Endothelial cell of umbilical vein (primary cell): ENCODE results near the gene RAB40AL. TPM values are rescaled to one million over a fixed set of nuclear protein-coding genes. Genes with fewer than 3 reads are reported as not detected.

Source experiments
- BruUV-seq: library from RNA; stranded (reverse); fragments of 400-500 nt; replicated peaks from 2 replicates; lab custom pipeline; 2021; lab: Mats Ljungman, UMichigan
- CTCF ChIA-PET: fragments of 300-600, 350-600 bp; sonication (Branson Sonifier 250); formaldehyde crosslinking; loops from one replicate; lab custom pipeline; 2021; ENCODE audit warnings: antibody characterized with exemption, inconsistent platforms; lab: Charles Lee
- POLR2A ChIA-PET: fragments of 300-600, 350-600 bp; sonication (Branson Sonifier 250); formaldehyde crosslinking; loops from one replicate; lab custom pipeline; 2021; ENCODE audit warnings: antibody characterized with exemption, inconsistent platforms; lab: Charles Lee
- DNase-seq: peaks from one replicate; pipeline ENCODE4 v3.0.0-alpha.2; 2011; ENCODE audit warnings: low read depth, low spot score
- FAIRE-seq: peaks from 2 replicates; lab custom pipeline; 2011; peaks lifted over from hg19 to GRCh38; lab: Jason Lieb, UNC
- H2AFZ ChIP-seq: 2 replicates; pipeline ENCODE4 v1.6.0; 2012; ENCODE audit warnings: low read depth, low read length, control low read depth, inconsistent platforms
- H3K27ac ChIP-seq: 2 replicates; pipeline ENCODE4 v1.5.1; 2011; ENCODE audit warnings: low read depth, mild to moderate bottlenecking, control low read depth, low read length, moderate library complexity; ENCODE audit not compliant: insufficient read depth
- H3K27me3 ChIP-seq, 2 experiments: 2 replicates each; pipeline versions ENCODE4 v1.6.0 to v1.6.1; 2011; ENCODE audit warnings: low read length in 2 of 2, mixed read lengths in 1 of 2; ENCODE audit not compliant: control insufficient read depth in 2 of 2, insufficient read depth in 2 of 2
- H3K36me3 ChIP-seq, 2 experiments: 2 replicates in 1 of 2; 3 replicates in 1 of 2; pipeline ENCODE4 v1.5.1; 2011; ENCODE audit warnings: low read length in 2 of 2, mild to moderate bottlenecking in 1 of 2, moderate library complexity in 1 of 2; ENCODE audit not compliant: control insufficient read depth in 2 of 2, insufficient read depth in 2 of 2; ENCODE audit errors: extremely low read depth in 1 of 2
- H3K4me1 ChIP-seq: 3 replicates; pipeline ENCODE4 v1.5.1; 2011; ENCODE audit warnings: mild to moderate bottlenecking, low read length; ENCODE audit not compliant: control insufficient read depth, insufficient read depth; ENCODE audit errors: extremely low read depth
- H3K4me2 ChIP-seq: 2 replicates; pipeline ENCODE4 v1.6.1; 2011; ENCODE audit warnings: low read length, control low read depth, mixed read lengths; ENCODE audit not compliant: insufficient read depth
- H3K4me3 ChIP-seq, 3 experiments: fragments of 200-600 bp in 1 of 3; sonication (generic), shearing (Covaris generic) in 1 of 3; replicated peaks in 1 of 3; 2 replicates each; pipeline ENCODE4 v1.5.1; 2011 to 2016; ENCODE audit warnings: control low read depth in 3 of 3, low read length in 3 of 3, mild to moderate bottlenecking in 2 of 3, inconsistent platforms in 1 of 3, low read depth in 1 of 3, moderate library complexity in 1 of 3; ENCODE audit not compliant: insufficient read depth in 1 of 3
- H3K79me2 ChIP-seq: 2 replicates; pipeline ENCODE4 v1.6.0; 2012; ENCODE audit warnings: low read length, inconsistent platforms; ENCODE audit not compliant: control insufficient read depth, insufficient read depth
- H3K9ac ChIP-seq: replicated peaks from 2 replicates; pipeline ENCODE3; 2011; ENCODE audit warnings: low read length, control low read depth; ENCODE audit not compliant: insufficient read depth; ENCODE audit errors: extremely low read depth
- H3K9me1 ChIP-seq: replicated peaks from 3 replicates; pipeline ENCODE4 v1.6.0; 2011; ENCODE audit warnings: mild to moderate bottlenecking, low read length; ENCODE audit not compliant: control insufficient read depth, insufficient read depth; ENCODE audit errors: extremely low read depth
- H3K9me3 ChIP-seq: replicated peaks from 2 replicates; pipeline ENCODE4 v1.5.1; 2012; ENCODE audit warnings: low read length, inconsistent platforms; ENCODE audit not compliant: control insufficient read depth, insufficient read depth
- H4K20me1 ChIP-seq: replicated peaks from 2 replicates; pipeline ENCODE3; 2011; ENCODE audit warnings: mild to moderate bottlenecking, low read length; ENCODE audit not compliant: control insufficient read depth, insufficient read depth; ENCODE audit errors: extremely low read depth
- GATA2 ChIP-seq: IDR thresholded peaks from 2 replicates; pipeline ENCODE4 v1.7.0; 2011; ENCODE audit warnings: low read depth, mild to moderate bottlenecking, moderate library complexity, mixed read lengths, low read length; ENCODE audit not compliant: insufficient read length, insufficient read depth
- JUN ChIP-seq: IDR thresholded peaks from 2 replicates; pipeline ENCODE4 v1.6.1; 2011; ENCODE audit warnings: borderline replicate concordance, low read depth; ENCODE audit not compliant: insufficient read length, insufficient read depth
- POLR2A ChIP-seq: IDR thresholded peaks from 2 replicates; pipeline ENCODE4 v1.6.1; 2012; ENCODE audit warnings: low read depth, mild to moderate bottlenecking, control low read depth, low read length
- POLR2AphosphoS5 ChIP-seq: IDR thresholded peaks from 2 replicates; pipeline ENCODE4 v1.6.1; 2012; ENCODE audit warnings: low read depth, mild to moderate bottlenecking, control low read depth, low read length, moderate library complexity; ENCODE audit not compliant: insufficient read depth
- dilution Hi-C: fragments of 300-500 bp; cut with MboI; formaldehyde crosslinking; loops from one replicate; pipeline ENCODE4 v1.15.0; 2019; ENCODE audit warnings: low sequenced_read_pairs; ENCODE audit not compliant: extremely low pct_ligation_motif_present
- intact Hi-C: fragments of 100-400 bp; cut with micrococcal nuclease; formaldehyde crosslinking; loops from one replicate; pipeline ENCODE4 v1.10.0; 2022
- polyA plus RNA-seq, 4 experiments: library from polyadenylated mRNA; depleted of rRNA in 3 of 4; stranded (reverse) in 3 of 4; unstranded in 1 of 4; fragments of >200 nt; gene quantifications; 2 replicates each; pipeline versions ENCODE4 v1.2.1 to v1.2.3, GENCODE V29; 2011 to 2012; ENCODE audit warnings: missing spikeins in 1 of 4
- total RNA-seq: library from RNA; stranded (reverse); gene quantifications from 2 replicates; pipeline ENCODE4 v1.2.3, GENCODE V29; 2021
- TF ChIP-seq, protein P1 (sequence below), 2 donors: IDR thresholded peaks; 1 replicate in 1 of 2; 2 replicates in 1 of 2; pipeline ENCODE4 v1.5.1; 2011; ENCODE audit warnings: low read length in 2 of 2, mild to moderate bottlenecking in 2 of 2, moderate library complexity in 2 of 2, control low read depth in 1 of 2, inconsistent platforms in 1 of 2, low read depth in 1 of 2; ENCODE audit not compliant: insufficient read depth in 1 of 2; ENCODE audit errors: extremely low read depth in 1 of 2

Gene RAB40AL
- total and polyA plus RNA-seq, 2 donors (not counting 3 experiments of a cell fraction or from before 2014, with no cell fraction given) = 0.68 to 1.4 TPM

DNA sequence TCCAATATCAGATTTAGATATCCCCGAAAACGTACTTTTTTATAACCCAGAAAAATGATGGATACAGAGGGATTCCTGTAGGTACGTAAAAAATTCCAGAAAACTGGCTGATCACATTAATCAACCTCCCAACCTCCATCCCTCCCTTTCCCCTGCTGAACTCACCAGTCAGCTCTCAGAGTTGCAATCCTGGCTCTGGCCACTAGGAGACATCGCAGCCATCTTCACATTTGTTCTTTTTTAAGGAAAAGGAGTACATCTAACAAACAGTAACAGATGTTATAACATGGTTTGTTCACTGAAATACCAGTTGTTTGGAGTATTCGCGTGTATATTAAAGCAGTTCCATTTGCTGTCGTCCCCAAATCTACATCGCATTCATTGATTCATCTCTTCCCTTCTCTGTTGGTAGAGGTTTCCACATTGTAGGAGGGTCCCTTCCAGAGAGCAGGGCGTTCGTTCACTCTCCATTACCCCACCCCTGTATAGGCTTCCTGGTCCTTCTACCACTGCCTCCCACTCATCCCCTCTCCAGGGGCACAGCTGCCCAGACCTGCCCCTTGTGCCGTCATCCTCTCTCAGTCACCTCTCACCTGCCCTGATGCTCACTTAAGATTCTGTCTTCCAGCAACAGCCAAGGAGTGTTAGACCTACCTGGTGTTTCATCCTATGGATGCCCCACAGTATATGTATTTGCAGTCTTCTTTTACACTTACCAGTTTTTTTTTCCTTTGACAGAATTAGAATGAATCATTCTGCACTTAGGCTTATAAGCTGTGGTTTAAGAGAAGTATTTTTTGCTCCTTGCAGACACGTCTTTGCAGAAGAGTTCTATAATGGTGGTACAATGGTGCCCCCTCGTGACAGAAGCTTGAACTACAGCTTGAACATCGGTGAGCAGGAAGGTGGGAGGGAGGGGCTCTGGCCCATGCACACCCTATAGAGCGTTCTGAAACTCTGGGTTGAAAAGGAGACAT lies 36.8 kb upstream of the RAB40AL start:
- Histone ChIP-seq H4K20me1 (no peaks in the 10 kb centered on the region), H3K36me3 (no peaks in the 10 kb centered on the region), H3K27ac (no peak overlapping the region), H3K79me2 (no peaks in the 10 kb centered on the region), H2AFZ (no peak overlapping the region), H3K9me3 (no peaks in the 10 kb centered on the region), H3K9ac (no peak overlapping the region), H3K4me1 (no peaks in the 10 kb centered on the region), H3K4me2 (no peak overlapping the region), H3K27me3 (no peaks in the 10 kb centered on the region), H3K4me3 (no peak overlapping the region), H3K9me1 (no peaks in the 10 kb centered on the region)
- intact Hi-C loops (loop anchor here (10.0 kb wide), 1 partner anchor 835 kb away; no protein-coding TSS in a partner anchor), dilution Hi-C loops (no loop called here)
- ChIA-PET POLR2A (interaction anchor here (0.6 to 0.7 kb wide), 2 partner anchors 255 to 1144 kb away, joined by 3 to 6 read pairs; no protein-coding TSS in a partner anchor), CTCF (interaction anchor here (0.7 to 2.5 kb wide), 33 partner anchors 8 to 832 kb away, joined by 3 to 23 read pairs (median 5); partner anchors contain the start of gene ARMCX5)
- FAIRE-seq (peak; percentile 95), DNase-seq (peak; percentile 72)
- BruUV-seq = no TSS peak
- no peak for TF ChIP-seq POLR2A
- no peak for TF ChIP-seq POLR2AphosphoS5
- TF ChIP-seq, protein P1, sequence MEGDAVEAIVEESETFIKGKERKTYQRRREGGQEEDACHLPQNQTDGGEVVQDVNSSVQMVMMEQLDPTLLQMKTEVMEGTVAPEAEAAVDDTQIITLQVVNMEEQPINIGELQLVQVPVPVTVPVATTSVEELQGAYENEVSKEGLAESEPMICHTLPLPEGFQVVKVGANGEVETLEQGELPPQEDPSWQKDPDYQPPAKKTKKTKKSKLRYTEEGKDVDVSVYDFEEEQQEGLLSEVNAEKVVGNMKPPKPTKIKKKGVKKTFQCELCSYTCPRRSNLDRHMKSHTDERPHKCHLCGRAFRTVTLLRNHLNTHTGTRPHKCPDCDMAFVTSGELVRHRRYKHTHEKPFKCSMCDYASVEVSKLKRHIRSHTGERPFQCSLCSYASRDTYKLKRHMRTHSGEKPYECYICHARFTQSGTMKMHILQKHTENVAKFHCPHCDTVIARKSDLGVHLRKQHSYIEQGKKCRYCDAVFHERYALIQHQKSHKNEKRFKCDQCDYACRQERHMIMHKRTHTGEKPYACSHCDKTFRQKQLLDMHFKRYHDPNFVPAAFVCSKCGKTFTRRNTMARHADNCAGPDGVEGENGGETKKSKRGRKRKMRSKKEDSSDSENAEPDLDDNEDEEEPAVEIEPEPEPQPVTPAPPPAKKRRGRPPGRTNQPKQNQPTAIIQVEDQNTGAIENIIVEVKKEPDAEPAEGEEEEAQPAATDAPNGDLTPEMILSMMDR (IDR thresholded peaks at IDR 0.05; ENCODE audit: extremely low read depth in 1 of 2, insufficient read depth in 1 of 2, low read depth in 1 of 2, low read length in 2 of 2) = peak; percentile 50 to 52
- no peak for TF ChIP-seq GATA2
- no peak for TF ChIP-seq JUN
